ENCODE data around the gene KHDRBS2.

Gene KHDRBS2

GRCh38 chr6:61868507-61869080 is 417.4 kb downstream of the KHDRBS2 start:
- no peak for DNase-seq (ENCODE audit: low read depth)
- TF ChIP-seq MYC (IDR thresholded peaks at IDR 0.05; ENCODE audit: low read depth, low read length) (no peak), POLR2A (IDR thresholded peaks at IDR 0.05; ENCODE audit: extremely low read depth, insufficient read length) (no peak)

GRCh38 chr6:61867635-61868034 is 418.4 kb downstream of the KHDRBS2 start:
- no peak overlapping the region for H3K4me3 ChIP-seq (ENCODE audit: low read depth, low read length)
- no peak for DNase-seq (ENCODE audit: low read depth)
- TF ChIP-seq MYC (IDR thresholded peaks at IDR 0.05; ENCODE audit: low read depth, low read length), result no peak
- no peak for TF ChIP-seq POLR2A (IDR thresholded peaks at IDR 0.05; ENCODE audit: extremely low read depth, insufficient read length)
- TF ChIP-seq MAX (IDR thresholded peaks at IDR 0.05; ENCODE audit: low read depth, low read length), result no peak
- TF ChIP-seq CTCF (IDR thresholded peaks at IDR 0.05; ENCODE audit: low read depth, low read length), result no peak

More at GRCh38 chr6:61868507-61869080, 417.4 kb downstream of the KHDRBS2 start:
- H3K4me3 ChIP-seq (ENCODE audit: low read depth, low read length), result no peak overlapping the region

- TF ChIP-seq MYC (IDR thresholded peaks at IDR 0.05; ENCODE audit: low read depth, low read length) (no peak), MAX (IDR thresholded peaks at IDR 0.05; ENCODE audit: low read depth, low read length) (no peak), CTCF (IDR thresholded peaks at IDR 0.05; ENCODE audit: low read depth, low read length) (no peak), POLR2A (IDR thresholded peaks at IDR 0.05; ENCODE audit: extremely low read depth, insufficient read length) (no peak)
- no peak overlapping the region for H3K4me3 ChIP-seq (ENCODE audit: low read depth, low read length)
Measured at GRCh38 chr6:61857541-61857940, 428.5 kb downstream of the KHDRBS2 start.

GRCh38 chr6:61841958-61842357 is 444.1 kb downstream of the KHDRBS2 start:
- DNase-seq (ENCODE audit: low read depth), result no peak
- H3K4me3 ChIP-seq (ENCODE audit: low read depth, low read length), result no peak overlapping the region
- TF ChIP-seq POLR2A (IDR thresholded peaks at IDR 0.05; ENCODE audit: extremely low read depth, insufficient read length) (no peak), MYC (IDR thresholded peaks at IDR 0.05; ENCODE audit: low read depth, low read length) (no peak), CTCF (IDR thresholded peaks at IDR 0.05; ENCODE audit: low read depth, low read length) (no peak), MAX (IDR thresholded peaks at IDR 0.05; ENCODE audit: low read depth, low read length) (no peak)

More at GRCh38 chr6:61857541-61857940, 428.5 kb downstream of the KHDRBS2 start:
- no peak for DNase-seq (ENCODE audit: low read depth)

- TF ChIP-seq POLR2A (IDR thresholded peaks at IDR 0.05; ENCODE audit: extremely low read depth, insufficient read length) (no peak), MAX (IDR thresholded peaks at IDR 0.05; ENCODE audit: low read depth, low read length) (no peak), MYC (IDR thresholded peaks at IDR 0.05; ENCODE audit: low read depth, low read length) (no peak), CTCF (IDR thresholded peaks at IDR 0.05; ENCODE audit: low read depth, low read length) (no peak)
Measured at GRCh38 chr6:61835237-61835636, 450.8 kb downstream of the KHDRBS2 start.

GRCh38 chr6:61833176-61833755 is 452.8 kb downstream of the KHDRBS2 start:
- H3K4me3 ChIP-seq (ENCODE audit: low read depth, low read length), result no peak overlapping the region
- no peak for TF ChIP-seq POLR2A (IDR thresholded peaks at IDR 0.05; ENCODE audit: extremely low read depth, insufficient read length)
- no peak for TF ChIP-seq MYC (IDR thresholded peaks at IDR 0.05; ENCODE audit: low read depth, low read length)
- no peak for TF ChIP-seq MAX (IDR thresholded peaks at IDR 0.05; ENCODE audit: low read depth, low read length)
- TF ChIP-seq CTCF (IDR thresholded peaks at IDR 0.05; ENCODE audit: low read depth, low read length), result no peak
- DNase-seq (ENCODE audit: low read depth), result no peak

More at GRCh38 chr6:61835237-61835636, 450.8 kb downstream of the KHDRBS2 start:
- no peak for DNase-seq (ENCODE audit: low read depth)
- no peak overlapping the region for H3K4me3 ChIP-seq (ENCODE audit: low read depth, low read length)
